ENCODE results near the gene WDR35. TPM values are rescaled to one million over a fixed set of nuclear protein-coding genes. Genes with fewer than 3 reads are reported as not detected.

Gene WDR35
- total RNA-seq, 1 experiment from 2014 or later: 16.7 TPM

GRCh38 chr2:20011276-20012031, 21.5 kb upstream of the WDR35 start:
- DNase-seq (ENCODE audit: low spot score): no peak

DNA sequence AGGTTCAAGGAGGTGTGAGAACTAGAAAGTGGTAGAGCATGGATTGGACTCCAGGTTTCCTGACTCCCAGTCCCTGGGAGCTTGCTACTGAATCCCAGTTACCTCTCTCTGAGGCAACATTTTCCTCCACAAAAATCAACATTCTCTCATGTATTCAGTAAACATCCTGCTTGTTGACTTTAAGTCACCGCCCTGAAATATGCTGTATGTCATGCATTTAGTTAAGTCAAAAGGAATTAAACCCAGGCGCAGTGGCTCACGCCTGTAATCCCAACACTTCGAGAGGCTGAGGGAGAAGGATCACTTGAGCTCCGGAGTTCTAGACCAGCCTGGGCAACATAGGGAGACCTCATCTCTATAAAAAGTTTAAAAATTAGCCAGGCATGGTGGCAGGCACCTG, 18.8 kb upstream of the WDR35 start:
- no peak for DNase-seq (ENCODE audit: low spot score)

GRCh38 chr2:20005891-20006470, 16.1 kb upstream of the WDR35 start:
- no peak for DNase-seq (ENCODE audit: low spot score)

- DNase-seq (ENCODE audit: low spot score): no peak
Measured at GRCh38 chr2:20005067-20005627, 15.2 kb upstream of the WDR35 start.

GRCh38 chr2:20001361-20001863, 11.5 kb upstream of the WDR35 start:
- no peak for DNase-seq (ENCODE audit: low spot score)

DNA sequence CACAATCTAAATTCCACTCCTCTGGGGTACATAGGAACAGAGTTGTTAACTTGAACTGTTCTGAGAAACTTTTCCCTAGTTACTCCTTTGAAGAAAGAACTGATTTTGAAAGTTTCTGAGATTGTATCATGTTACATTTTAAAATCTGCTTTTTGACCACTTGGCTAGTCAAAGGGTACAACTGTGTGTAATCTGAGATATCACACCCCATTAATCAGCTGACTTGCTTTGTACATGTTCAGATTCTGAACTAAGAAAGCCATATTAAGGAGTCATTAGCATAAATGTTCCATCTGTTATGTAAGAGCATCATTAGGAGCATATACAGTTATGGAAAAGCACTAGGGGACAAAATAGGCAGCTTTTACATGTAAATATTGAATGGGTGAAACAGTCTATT, 3.8 kb upstream of the WDR35 start:
- DNase-seq (ENCODE audit: low spot score): no peak

GRCh38 chr2:19991895-19992294, 2.0 kb upstream of the WDR35 start:
- no peak for DNase-seq (ENCODE audit: low spot score)

DNA sequence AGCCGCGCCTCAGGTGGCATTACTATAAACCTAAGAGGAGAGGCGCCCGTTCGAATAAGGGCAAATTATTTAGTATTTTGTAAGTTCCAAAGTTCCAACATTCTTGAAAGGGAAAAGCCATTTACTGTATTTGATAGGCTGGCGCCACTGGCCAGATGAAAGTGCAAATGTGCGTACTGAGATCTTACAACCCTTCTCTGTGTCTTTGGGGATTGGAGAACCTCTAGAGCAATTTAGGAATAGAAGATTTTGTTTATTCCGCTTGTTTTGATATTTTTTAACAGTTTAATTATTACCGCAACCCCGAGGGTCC, 467 bp upstream of the WDR35 start:
- DNase-seq (ENCODE audit: low spot score): no peak

GRCh38 chr2:19989342-19989666, 601 bp downstream of the WDR35 start:
- DNase-seq (ENCODE audit: low spot score): no peak

DNA sequence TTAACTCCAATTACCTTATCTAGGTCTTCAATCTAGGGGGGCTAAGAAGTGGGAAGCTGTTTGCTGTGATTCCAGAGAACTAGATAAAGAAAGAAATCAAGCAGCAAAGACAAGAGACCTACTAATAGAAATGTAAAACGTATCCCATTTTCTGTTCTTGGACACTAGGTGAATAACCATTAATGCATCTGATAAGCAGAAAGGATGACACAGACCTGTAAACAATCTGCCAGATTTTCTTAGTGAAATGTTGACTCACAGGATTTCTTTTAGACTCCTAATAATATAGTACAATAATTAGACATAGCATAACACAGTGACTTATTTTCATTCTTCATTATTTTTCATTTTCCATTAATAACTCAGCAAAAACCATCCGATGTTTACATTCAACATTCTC, 1.3 kb downstream of the WDR35 start:
- DNase-seq (ENCODE audit: low spot score): peak; percentile 11

- no peak for DNase-seq (ENCODE audit: low spot score)
Measured at GRCh38 chr2:19987936-19988335, 2.0 kb downstream of the WDR35 start.

GRCh38 chr2:19982268-19982667, 7.6 kb downstream of the WDR35 start:
- no peak for DNase-seq (ENCODE audit: low spot score)

DNA sequence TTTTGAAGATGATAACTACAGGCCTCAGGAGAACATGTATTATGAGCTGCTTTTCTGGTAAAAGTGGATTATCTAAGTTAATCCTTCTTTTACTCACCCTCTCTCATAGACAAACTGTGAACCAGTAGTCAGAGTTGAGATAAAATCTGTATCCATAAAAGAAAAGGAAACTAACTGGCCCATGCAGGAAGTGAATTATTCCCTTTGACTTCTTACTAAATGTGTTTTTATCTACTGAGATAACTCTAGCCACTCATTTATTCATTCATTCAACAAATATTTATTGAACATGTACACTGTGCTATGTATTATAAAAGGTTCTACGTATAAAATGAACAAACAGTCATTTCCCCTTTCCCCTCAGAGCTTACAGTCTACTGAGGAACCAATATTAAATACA, 10.0 kb downstream of the WDR35 start:
- no peak for DNase-seq (ENCODE audit: low spot score)

GRCh38 chr2:19973466-19973865, 16.4 kb downstream of the WDR35 start:
- no peak for DNase-seq (ENCODE audit: low spot score)

DNA sequence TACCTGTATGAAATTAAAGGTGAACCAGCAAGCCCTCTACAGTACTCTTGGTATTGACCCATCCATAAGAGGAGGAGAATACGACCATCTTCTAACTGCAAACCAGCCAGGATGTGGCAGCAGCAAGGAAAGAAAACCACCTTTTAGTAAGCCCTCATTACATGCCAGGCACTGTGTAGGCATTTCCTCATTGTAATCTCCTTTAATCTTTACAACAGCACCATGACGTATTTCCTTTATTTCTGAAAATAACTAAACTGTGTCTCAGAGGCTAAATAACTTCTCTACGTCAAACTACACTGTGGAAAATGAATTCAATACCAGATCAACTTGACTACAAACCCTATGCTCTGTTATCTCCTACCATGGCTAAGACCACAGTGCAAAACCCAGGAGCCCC, 18.2 kb downstream of the WDR35 start:
- DNase-seq (ENCODE audit: low spot score): no peak

- no peak for DNase-seq (ENCODE audit: low spot score)
Measured at GRCh38 chr2:19963386-19963785, 26.5 kb downstream of the WDR35 start.

DNA sequence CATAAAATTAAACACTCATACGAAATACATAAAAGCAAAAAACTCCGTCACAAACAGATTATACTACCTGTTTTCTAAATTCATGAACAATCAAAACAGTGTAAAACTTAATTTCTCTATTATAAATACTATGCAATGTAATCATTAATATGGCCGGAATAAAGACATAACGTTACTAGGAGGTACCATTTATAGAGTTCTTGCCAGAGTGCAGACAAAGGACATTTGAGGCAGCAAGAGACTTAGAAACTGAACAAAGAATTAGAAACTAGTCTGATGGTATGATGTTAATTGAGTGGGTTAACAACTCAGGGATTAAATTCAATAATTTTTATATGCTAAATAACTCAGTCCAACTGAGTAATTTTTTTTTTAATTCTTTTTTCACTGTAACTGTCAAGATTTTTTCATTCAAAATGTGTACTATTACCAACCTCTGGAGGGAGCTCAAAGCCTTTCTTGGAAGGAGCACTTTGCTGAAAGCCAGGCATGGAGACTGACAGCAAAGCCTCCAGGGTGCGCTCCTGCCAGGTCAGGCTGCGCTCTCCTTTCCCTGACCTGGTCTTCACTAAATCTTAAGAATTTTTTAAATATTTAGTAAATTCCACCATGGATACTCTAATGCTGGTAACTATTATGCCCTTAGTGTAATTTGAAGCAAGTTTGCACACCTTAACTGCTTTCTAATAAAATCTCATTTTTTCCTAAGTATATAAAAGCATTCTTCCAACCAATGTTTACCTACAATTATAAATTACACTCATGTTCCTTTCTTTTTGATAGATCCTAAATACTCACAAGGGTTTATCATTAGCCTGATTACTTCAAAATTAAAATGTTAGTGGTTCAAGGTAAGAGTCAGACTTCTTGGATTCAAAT, 34.1 kb downstream of the WDR35 start:
- DNase-seq (ENCODE audit: low spot score): peak; percentile 76

- DNase-seq (ENCODE audit: low spot score): no peak
Measured at GRCh38 chr2:19949071-19949470, 40.8 kb downstream of the WDR35 start.

- DNase-seq (ENCODE audit: low spot score): no peak
Measured at GRCh38 chr2:19947184-19947940, 42.5 kb downstream of the WDR35 start.

- no peak for DNase-seq (ENCODE audit: low spot score)
Measured at GRCh38 chr2:19944205-19944845, 45.6 kb downstream of the WDR35 start.

GRCh38 chr2:19943189-19943588, 46.7 kb downstream of the WDR35 start:
- DNase-seq (ENCODE audit: low spot score): no peak
